Neural crest cell (in vitro differentiated cells): ENCODE results near the gene GPSM3. TPM values are rescaled to one million over a fixed set of nuclear protein-coding genes. Genes with fewer than 3 reads are reported as not detected.
A peak's percentile ranks its signal among the peaks of the same experiment; 100 is the strongest.

ENCODE experiments used
- DNase-seq: peaks from one replicate; pipeline ENCODE4 v3.0.0; 2021; ENCODE audit warnings: low read depth, mixed read lengths, low spot score
- H3K27ac Mint-ChIP-seq: one replicate; pipeline ENCODE4 v1.8.0; 2021; ENCODE audit warnings: mild to moderate bottlenecking, mixed read lengths; ENCODE audit not compliant: unreplicated experiment
- H3K27me3 Mint-ChIP-seq: 2 replicates; pipeline ENCODE4 v1.8.0; 2021; ENCODE audit warnings: low read depth, mild to moderate bottlenecking, mixed read lengths
- H3K36me3 Mint-ChIP-seq: 2 replicates; pipeline ENCODE4 v1.8.0; 2021; ENCODE audit warnings: low read depth, mild to moderate bottlenecking, mixed read lengths
- H3K4me1 Mint-ChIP-seq: 2 replicates; pipeline ENCODE4 v1.8.0; 2021; ENCODE audit warnings: mixed read lengths
- H3K4me3 Mint-ChIP-seq: one replicate; pipeline ENCODE4 v1.8.0; 2021; ENCODE audit warnings: mild to moderate bottlenecking, mixed read lengths
- H3K9me3 Mint-ChIP-seq: 2 replicates; pipeline ENCODE4 v1.8.0; 2021; ENCODE audit warnings: mixed read lengths
- total RNA-seq: library from RNA; stranded (reverse); gene quantifications from 2 replicates; pipeline ENCODE4 v1.2.1, GENCODE V29; 2021
- TF ChIP-seq, protein P1 (sequence below): fragments of 200-600 bp; sonication (generic); conservative IDR thresholded peaks from 2 replicates; pipeline ENCODE4 v1.5.0; 2021; ENCODE audit warnings: antibody characterized with exemption, mild to moderate bottlenecking

Gene GPSM3
- total RNA-seq, 1 donor from 2014 or later = 7.3 TPM

DNA sequence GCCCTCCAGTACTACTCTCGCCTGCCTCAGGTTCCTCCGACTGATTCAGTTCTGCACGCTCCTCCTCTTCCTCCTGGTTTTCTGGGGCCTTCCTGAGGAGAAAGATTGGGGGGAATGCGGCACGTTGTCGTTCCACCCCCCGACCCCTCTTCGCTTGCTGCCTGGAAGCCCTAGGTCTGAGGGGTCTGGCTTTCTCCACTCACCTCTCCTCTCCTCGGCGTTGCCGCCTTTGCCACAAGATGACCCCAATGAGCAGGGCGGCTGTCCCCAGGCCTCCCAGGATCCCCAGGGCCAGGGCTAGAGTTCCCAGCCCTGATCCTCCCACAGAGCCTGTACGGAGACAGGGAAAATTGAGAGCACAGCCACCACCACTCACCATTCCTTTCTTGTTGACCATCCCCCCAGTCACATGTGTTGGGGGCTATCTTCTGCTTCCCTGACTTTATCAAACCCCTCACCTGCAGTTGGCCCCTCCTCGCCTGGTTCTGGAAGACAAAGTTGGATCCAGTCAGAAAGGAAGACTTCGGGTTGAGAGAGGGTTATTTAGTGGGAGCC, 11.2 kb downstream of the GPSM3 start:
- Mint-ChIP-seq H3K9me3 (no peaks in the 10 kb centered on the region), H3K27ac (no peak overlapping the region), H3K27me3 (peaks cover 6% of the 10 kb centered on the region), H3K4me1 (peaks cover 53% of the 10 kb centered on the region), H3K4me3 (peak overlapping the region; percentile 76), H3K36me3 (peaks cover 7% of the 10 kb centered on the region)
- TF ChIP-seq, protein P1, sequence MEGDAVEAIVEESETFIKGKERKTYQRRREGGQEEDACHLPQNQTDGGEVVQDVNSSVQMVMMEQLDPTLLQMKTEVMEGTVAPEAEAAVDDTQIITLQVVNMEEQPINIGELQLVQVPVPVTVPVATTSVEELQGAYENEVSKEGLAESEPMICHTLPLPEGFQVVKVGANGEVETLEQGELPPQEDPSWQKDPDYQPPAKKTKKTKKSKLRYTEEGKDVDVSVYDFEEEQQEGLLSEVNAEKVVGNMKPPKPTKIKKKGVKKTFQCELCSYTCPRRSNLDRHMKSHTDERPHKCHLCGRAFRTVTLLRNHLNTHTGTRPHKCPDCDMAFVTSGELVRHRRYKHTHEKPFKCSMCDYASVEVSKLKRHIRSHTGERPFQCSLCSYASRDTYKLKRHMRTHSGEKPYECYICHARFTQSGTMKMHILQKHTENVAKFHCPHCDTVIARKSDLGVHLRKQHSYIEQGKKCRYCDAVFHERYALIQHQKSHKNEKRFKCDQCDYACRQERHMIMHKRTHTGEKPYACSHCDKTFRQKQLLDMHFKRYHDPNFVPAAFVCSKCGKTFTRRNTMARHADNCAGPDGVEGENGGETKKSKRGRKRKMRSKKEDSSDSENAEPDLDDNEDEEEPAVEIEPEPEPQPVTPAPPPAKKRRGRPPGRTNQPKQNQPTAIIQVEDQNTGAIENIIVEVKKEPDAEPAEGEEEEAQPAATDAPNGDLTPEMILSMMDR = no peak
- no peak for DNase-seq

DNA sequence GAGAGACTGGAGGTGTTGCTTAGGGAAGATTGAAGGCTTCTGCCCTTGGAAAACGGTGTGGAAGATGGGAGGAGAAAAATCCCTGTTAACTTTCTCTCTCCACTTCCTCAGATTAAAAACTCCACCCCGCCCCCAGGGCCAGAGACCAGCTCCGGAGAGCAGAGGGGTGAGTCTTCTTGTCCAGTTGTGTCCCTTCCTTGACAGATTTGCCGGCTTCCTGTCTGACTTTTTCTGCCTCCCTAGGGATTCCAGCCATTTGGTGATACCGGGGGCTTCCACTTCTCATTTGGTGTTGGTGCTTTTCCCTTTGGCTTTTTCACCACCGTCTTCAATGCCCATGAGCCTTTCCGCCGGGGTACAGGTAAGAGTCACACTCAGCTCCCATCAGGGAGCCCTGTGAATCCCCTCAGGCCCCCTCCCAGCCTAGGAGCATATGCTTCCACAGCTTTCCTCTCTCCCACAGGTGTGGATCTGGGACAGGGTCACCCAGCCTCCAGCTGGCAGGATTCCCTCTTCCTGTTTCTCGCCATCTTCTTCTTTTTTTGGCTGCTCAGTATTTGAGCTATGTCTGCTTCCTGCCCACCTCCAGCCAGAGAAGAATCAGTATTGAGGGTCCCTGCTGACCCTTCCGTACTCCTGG, 12.6 kb downstream of the GPSM3 start:
- Mint-ChIP-seq H3K27me3 (peaks cover 6% of the 10 kb centered on the region), H3K27ac (no peak overlapping the region), H3K4me1 (peaks cover 51% of the 10 kb centered on the region), H3K36me3 (peaks cover 4% of the 10 kb centered on the region), H3K4me3 (peak overlapping the region; percentile 76), H3K9me3 (no peaks in the 10 kb centered on the region)
- DNase-seq = no peak
- TF ChIP-seq, protein P1 = no peak

DNA sequence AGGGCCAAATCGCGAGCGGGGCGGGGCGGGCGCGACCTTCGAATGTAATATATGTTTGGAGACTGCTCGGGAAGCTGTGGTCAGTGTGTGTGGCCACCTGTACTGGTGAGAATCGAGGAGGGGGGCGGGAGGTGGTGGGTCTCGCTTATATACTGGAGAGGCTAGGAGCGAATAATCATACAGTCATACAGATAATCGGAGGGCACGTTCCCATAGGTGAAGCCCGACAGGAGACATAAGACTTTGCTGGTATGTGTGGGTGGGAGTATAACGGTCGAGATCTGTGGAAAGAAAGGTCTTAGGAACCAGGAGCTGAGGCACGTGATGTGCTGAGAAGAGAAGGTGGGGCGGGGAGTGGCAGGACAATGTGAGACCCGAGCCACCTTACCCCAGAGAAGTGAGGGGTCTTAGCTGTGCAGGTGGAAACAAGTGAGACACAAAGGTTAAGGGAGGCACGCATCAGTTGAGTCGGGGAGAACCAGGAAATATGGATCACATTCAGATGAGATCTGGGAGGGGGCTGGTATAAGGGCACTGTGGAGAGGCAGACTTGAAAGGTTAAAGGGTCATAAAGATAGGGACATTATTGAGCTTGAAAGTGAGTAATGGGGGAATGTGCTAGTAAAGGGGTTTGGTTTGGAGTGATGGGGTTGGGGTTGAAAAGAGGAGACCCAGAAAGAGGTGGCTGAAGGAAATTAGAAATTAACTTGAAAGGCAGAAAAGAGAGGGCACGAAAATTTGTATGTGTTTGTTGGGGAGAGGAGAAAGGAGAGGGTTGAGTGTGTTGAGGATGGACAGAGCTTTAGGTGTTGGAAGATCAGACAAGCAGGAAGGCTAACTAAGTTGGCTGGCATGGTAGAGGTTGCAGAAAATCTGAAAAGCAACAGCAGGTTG, 13.6 kb downstream of the GPSM3 start:
- H3K4me1 Mint-ChIP-seq = peaks cover 60% of the 10 kb centered on the region
- peak overlapping the region; percentile 98 for H3K27ac Mint-ChIP-seq
- H3K27me3 Mint-ChIP-seq = peaks cover 6% of the 10 kb centered on the region
- TF ChIP-seq, protein P1 = no peak
- no peaks in the 10 kb centered on the region for H3K9me3 Mint-ChIP-seq
- no peak for DNase-seq
- H3K36me3 Mint-ChIP-seq = peaks cover 4% of the 10 kb centered on the region
- peak overlapping the region; percentile 98 for H3K4me3 Mint-ChIP-seq

DNA sequence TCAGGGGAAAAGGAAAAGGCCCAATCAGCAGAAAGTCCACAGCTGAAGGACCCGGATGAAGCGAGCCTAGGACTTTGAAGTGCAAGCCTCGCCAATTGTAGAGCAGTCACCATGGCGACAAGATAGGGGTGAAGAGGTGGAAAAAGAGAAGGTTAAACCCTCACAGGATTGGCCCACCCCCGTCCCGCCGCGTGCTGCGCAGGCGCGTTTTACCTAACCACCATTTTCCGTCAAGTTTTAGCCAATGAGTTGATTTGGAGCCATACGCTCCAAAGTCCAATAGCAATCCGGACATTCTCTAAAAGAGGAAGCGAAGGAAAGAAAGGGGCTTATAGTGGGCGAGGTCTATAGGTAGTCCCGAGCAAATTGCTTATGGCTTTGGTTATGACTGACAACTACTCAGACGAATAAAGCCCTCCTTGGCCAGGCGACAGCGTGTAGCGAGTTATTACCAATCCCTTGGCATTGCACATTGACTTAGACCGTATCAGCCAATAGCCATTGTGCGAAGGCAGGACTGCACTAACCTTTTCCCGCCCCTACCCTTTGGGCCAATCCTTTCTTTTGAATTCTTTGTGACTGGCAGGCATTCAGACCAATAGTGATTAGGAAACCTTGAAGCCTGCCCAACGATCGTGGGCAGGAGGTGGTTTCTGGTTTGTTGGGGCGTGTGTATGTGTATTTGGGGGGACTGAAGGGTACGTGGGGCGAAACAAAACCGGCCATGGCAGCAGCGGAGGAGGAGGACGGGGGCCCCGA, 14.5 kb downstream of the GPSM3 start, which contains the start of gene RNF5:
RNF5 (plus strand) TSS at position 618 of the 759 bp plus-strand sequence; CDS start at position 725, 107 bp downstream.
- peak; percentile 90 for DNase-seq
- no peaks in the 10 kb centered on the region for H3K9me3 Mint-ChIP-seq
- peaks cover 63% of the 10 kb centered on the region for H3K4me1 Mint-ChIP-seq
- H3K36me3 Mint-ChIP-seq = peaks cover 4% of the 10 kb centered on the region
- H3K4me3 Mint-ChIP-seq = peak within 1 kb of the TSS; percentile 98
- TF ChIP-seq, protein P1 = no peak
- H3K27ac Mint-ChIP-seq = peak within 1 kb of the TSS; percentile 98
- H3K27me3 Mint-ChIP-seq = peaks cover 6% of the 10 kb centered on the region
